Measurements from ENCODE around the gene ASPRV1. TPM values are rescaled to one million over a fixed set of nuclear protein-coding genes. Genes with fewer than 3 reads are reported as not detected.

The ASPRV1 gene
- polyA plus RNA-seq, 1 donor (not counting 4 experiments of a cell fraction or from before 2014, with no cell fraction given): 1.5 TPM

GRCh38 chr2:69979902-69980807 is 18.7 kb upstream of the ASPRV1 start:
- no peak for DNase-seq (ENCODE audit: low read depth, low spot score)

GRCh38 chr2:69977906-69978482 is 16.6 kb upstream of the ASPRV1 start:
- no peak for DNase-seq (ENCODE audit: low read depth, low spot score)

More at GRCh38 chr2:69979902-69980807, 18.7 kb upstream of the ASPRV1 start:
- H3K9ac ChIP-seq (ENCODE audit: control insufficient read depth, extremely low read depth, insufficient read depth, low read length): no peak overlapping the region
- no peak for FAIRE-seq
- no peak overlapping the region for H3K4me2 ChIP-seq (ENCODE audit: control insufficient read depth, extremely low read depth, insufficient read depth, low read depth, low read length)
- H4K20me1 ChIP-seq (ENCODE audit: control insufficient read depth, extremely low read depth, insufficient read depth, low read length): no peaks in the 10 kb centered on the region
- H3K27me3 ChIP-seq (ENCODE audit: control insufficient read depth, extremely low read depth, insufficient read depth, low read length): no peaks in the 10 kb centered on the region
- no peaks in the 10 kb centered on the region for H3K9me3 ChIP-seq (ENCODE audit: control insufficient read depth, low read depth, low read length)
- TF ChIP-seq EZH2 (IDR thresholded peaks at IDR 0.05; ENCODE audit: low read length) (no peak), CTCF (optimal IDR thresholded peaks at IDR 0.05 in 1 of 3, IDR thresholded peaks at IDR 0.05 in 1 of 3, conservative IDR thresholded peaks at IDR 0.05 in 1 of 3; ENCODE audit: extremely low read depth in 1 of 3, insufficient read depth in 2 of 3, low read length in 3 of 3) (no peak)
- no peak overlapping the region for H2AFZ ChIP-seq (ENCODE audit: control insufficient read depth, low read length)
- no peaks in the 10 kb centered on the region for H3K36me3 ChIP-seq (ENCODE audit: control insufficient read depth in 2 of 2, extremely low read depth in 1 of 2, insufficient read depth in 2 of 2, low read length in 2 of 2)
- H3K79me2 ChIP-seq (ENCODE audit: control insufficient read depth, insufficient read depth, low read length): no peaks in the 10 kb centered on the region
- H3K4me1 ChIP-seq (ENCODE audit: control insufficient read depth, extremely low read depth, insufficient read depth, low read length): peaks cover 8% of the 10 kb centered on the region
- H3K9me1 ChIP-seq (ENCODE audit: control insufficient read depth, extremely low read depth, insufficient read depth, low read length): peaks cover under 1% of the 10 kb centered on the region
- H3K4me3 ChIP-seq (ENCODE audit: control insufficient read depth in 2 of 3, extremely low read depth in 1 of 3, insufficient read depth in 2 of 3, low read depth in 1 of 3, low read length in 3 of 3): no peak overlapping the region
- dilution Hi-C loops (cut with MboI; ENCODE audit: extremely low pct_ligation_motif_present, low sequenced_read_pairs): no loop called here
- H3K27ac ChIP-seq (ENCODE audit: control insufficient read depth, insufficient read depth, low read length): no peak overlapping the region

More at GRCh38 chr2:69977906-69978482, 16.6 kb upstream of the ASPRV1 start:
- Histone ChIP-seq H3K4me2 (ENCODE audit: control insufficient read depth, extremely low read depth, insufficient read depth, low read depth, low read length) (no peak overlapping the region), H4K20me1 (ENCODE audit: control insufficient read depth, extremely low read depth, insufficient read depth, low read length) (no peaks in the 10 kb centered on the region), H3K79me2 (ENCODE audit: control insufficient read depth, insufficient read depth, low read length) (no peaks in the 10 kb centered on the region), H3K4me1 (ENCODE audit: control insufficient read depth, extremely low read depth, insufficient read depth, low read length) (peaks cover 8% of the 10 kb centered on the region), H2AFZ (ENCODE audit: control insufficient read depth, low read length) (peak overlapping the region; percentile 48), H3K36me3 (ENCODE audit: control insufficient read depth in 2 of 2, extremely low read depth in 1 of 2, insufficient read depth in 2 of 2, low read length in 2 of 2) (no peaks in the 10 kb centered on the region), H3K9ac (ENCODE audit: control insufficient read depth, extremely low read depth, insufficient read depth, low read length) (no peak overlapping the region), H3K27ac (ENCODE audit: control insufficient read depth, insufficient read depth, low read length) (no peak overlapping the region), H3K9me1 (ENCODE audit: control insufficient read depth, extremely low read depth, insufficient read depth, low read length) (peaks cover 2% of the 10 kb centered on the region), H3K4me3 (ENCODE audit: control insufficient read depth in 2 of 3, extremely low read depth in 1 of 3, insufficient read depth in 2 of 3, low read depth in 1 of 3, low read length in 3 of 3) (no peak overlapping the region), H3K27me3 (ENCODE audit: control insufficient read depth, extremely low read depth, insufficient read depth, low read length) (no peaks in the 10 kb centered on the region), H3K9me3 (ENCODE audit: control insufficient read depth, low read depth, low read length) (no peaks in the 10 kb centered on the region)
- dilution Hi-C loops (cut with MboI; ENCODE audit: extremely low pct_ligation_motif_present, low sequenced_read_pairs): no loop called here
- no peak for TF ChIP-seq CTCF (optimal IDR thresholded peaks at IDR 0.05 in 1 of 3, IDR thresholded peaks at IDR 0.05 in 1 of 3, conservative IDR thresholded peaks at IDR 0.05 in 1 of 3; ENCODE audit: extremely low read depth in 1 of 3, insufficient read depth in 2 of 3, low read length in 3 of 3)
- no peak for FAIRE-seq
